HG02763 (cell line): ENCODE measurements around the gene UQCR11.

Experiments used
- ATAC-seq: cut with Tn5 transposase; IDR thresholded peaks from one replicate; pipeline ENCODE4 v1.9.1; 2021; ENCODE audit warnings: mild to moderate bottlenecking, moderate library complexity; ENCODE audit not compliant: unreplicated experiment

The UQCR11 gene

DNA sequence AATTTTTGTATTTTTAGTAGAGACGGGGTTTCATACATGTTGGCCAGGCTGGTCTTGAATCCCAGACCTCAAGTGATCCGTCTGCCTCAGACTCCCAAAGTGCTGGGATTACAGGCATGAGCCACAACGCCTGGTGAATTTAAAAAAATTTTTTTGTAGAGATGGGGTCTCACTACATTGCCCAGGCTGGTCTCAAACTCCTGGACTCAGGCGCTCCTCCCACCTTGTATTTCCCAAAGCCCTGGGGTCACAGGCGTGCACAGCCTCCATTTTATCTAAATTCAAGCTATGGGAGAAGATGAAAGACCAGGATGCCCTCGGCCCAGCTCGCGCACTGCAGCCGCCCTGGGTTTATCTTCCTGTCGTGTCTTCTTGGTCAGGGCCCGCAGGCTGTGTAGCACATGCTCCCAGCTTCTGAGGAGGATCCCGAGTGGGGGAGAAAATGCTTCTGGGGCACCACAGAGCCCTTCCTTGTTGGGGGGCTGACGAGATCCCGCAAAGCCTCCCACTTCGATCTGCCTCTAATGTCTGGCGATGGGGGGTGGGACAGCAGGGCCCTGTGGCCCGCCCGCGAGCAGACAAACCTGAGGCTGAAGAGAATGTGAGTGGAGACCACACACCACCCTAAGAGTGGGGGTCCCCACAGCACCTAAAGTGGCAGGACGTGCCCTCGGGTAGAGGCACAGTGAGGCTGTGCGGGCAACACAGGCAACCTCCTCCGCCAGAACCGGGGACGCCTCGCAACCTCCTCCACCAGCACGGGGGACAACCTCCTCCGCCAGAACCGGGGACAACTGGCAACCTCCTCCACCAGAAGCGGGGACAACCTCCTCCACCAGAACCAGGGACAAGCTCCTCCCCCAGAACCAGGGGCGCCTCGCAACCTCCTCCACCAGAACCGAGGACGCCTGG, 31.3 kb upstream of the UQCR11 start:
- ATAC-seq, result no peak

DNA sequence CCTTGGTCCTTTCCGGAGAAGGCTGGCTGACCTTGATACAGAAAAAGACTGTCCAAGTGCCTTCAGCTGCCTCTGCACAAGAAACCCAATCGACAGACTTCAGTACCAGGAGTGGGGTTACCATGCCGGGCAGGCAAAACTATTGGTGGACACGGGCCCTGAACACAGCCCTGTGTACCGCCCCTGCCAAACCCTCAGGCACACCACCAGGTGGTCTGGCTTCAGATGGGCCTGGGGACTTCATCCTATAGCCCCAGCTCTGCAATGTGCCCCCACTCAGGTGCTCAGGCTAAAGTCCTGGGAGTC, 29.6 kb upstream of the UQCR11 start:
- ATAC-seq, result no peak

- ATAC-seq, result no peak
These were observed 29.1 kb upstream of the UQCR11 start for GRCh38 chr19:1634242-1634937.

GRCh38 chr19:1633269-1633826, 28.1 kb upstream of the UQCR11 start:
- ATAC-seq, result no peak

- ATAC-seq, result no peak
These were observed 27.4 kb upstream of the UQCR11 start for GRCh38 chr19:1632462-1633268.

- ATAC-seq, result no peak
These were observed 26.4 kb upstream of the UQCR11 start for GRCh38 chr19:1631557-1632100.

DNA sequence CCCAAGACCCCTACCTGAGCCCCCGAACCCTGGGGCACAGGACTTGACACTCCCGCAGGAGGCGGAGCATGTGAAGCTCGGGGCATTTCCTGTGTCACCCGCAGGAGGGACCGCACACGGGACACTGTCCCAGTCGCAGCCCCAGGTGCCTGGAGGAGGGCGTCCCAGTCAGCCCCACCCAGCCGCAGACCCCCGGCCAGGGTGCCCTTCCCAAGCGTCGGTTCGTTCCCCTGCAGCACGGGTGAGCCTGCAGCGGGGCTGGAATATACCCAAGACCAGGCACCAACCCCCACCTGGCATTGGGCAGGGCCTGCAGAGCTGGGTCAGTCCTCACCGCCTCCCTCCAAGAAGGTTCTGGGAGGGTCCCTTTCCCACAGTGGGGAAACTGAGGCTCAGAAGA, 25.5 kb upstream of the UQCR11 start:
- ATAC-seq, result no peak

DNA sequence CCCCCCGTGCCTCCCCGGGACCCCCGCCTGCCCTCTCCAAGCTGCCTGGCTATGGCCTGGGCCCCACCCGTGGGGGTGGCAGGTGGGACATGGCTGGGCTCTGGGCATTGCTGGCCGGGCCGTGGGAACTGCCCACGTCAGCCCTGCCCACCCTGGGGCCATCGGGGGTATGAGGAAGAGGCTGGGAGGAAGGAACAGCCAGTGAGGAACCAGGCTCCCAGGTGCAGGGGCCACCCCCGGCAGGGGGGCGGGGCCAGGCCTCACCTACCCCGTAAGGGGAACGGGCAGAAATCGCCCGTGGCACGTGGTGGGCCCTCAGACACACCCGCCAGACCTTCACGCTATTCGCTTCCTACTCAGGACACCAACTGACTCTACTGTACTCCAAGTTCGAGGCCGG, 24.8 kb upstream of the UQCR11 start:
- no peak for ATAC-seq

DNA sequence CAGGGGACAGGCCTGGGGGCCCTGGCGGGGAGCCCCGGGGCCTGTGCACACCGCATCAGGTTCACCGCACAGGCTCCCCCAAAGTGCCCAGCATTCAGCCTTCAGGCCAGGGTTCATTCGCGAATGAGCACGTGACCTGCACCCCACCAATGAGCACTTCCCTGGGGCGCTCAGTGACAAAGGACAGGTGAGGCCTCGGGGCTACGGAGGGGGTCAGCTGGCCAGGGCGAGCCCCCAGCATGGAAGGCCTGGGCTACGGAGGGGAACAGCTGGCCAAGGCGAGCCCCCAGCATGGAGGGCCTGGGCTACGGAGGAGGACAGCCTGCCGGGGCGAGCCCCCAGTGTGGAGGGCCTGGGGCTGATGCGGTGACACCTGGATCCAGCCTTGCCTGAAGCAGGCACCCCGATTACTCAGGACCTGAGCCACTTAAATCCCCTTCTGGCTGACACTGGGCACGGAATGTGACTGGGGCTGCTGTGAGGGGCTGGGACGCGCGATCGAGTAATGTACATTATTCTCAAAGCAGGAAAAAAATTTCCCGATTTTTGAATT, 24.1 kb upstream of the UQCR11 start:
- ATAC-seq, result no peak

- no peak for ATAC-seq
These were observed 21.9 kb upstream of the UQCR11 start for GRCh38 chr19:1627194-1627593.

DNA sequence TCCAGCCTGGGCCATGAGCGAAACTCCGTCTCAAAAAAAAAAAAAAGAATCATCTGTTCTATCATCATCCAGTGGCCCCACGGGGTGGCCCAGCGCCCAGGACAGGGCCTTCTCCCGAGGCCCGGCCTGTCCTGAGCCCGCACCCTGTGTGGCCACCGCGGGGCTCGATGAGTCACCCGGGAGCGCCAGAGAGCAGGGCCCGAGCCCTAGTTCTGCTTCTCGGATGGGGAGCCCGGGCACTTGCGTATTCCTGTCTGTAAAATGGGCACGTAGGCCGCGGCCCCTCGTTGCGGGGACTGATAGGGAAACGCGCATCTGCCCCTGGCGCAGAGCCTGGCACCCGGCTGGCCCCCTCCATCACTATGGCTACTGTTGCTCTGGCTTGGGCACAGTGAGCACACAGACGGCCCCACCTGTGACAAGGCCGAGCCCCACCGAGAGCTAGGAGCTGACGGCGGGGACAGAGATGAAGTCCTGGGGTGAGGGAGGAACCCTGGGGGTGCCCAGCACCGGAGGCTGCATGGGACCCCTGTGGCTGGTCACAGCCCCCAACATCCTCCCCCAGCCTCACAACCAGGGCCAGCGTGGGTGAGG, 21.3 kb upstream of the UQCR11 start:
- ATAC-seq, result no peak

DNA sequence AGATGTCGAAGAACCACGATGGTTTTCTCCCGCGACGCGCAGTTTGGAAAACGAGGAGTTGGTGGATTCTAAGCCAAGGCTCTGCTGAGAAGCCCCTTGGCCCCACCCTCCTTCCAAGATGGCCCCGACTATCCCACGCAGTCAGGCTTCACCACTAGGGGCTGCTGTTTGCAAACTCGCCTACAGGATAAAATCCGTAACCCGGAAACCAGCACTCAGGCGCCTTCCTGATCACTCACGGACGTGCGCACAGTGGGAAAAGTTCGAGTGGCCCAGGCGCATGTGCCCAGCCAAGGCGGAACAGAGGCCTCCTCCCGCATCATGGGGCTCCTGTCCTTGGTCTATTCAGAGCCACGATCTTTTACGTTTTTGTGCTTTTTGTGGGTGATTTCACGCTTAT, 19.2 kb upstream of the UQCR11 start:
- no peak for ATAC-seq

GRCh38 chr19:1622541-1622940, 17.3 kb upstream of the UQCR11 start:
- no peak for ATAC-seq

DNA sequence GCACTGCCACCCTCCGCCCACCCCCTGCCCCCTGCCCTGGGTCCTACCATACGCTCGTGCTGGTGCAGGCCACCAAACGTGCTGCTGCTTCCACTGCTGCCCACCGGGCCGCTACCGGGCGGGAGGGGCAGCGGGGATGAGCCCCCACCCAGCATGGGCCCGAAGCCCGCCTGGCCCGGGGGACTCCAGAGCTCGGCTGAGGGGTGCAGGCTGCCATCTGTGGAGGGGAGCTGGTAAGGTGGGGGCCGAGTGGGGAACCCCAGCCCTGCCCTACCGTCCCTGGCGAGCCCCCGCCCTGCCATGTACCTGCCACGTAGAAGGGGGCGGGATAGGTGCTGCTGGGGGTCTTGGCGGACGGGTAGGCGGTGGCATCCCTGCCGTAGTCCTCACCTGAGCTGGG, 16.7 kb upstream of the UQCR11 start:
- ATAC-seq, result no peak

DNA sequence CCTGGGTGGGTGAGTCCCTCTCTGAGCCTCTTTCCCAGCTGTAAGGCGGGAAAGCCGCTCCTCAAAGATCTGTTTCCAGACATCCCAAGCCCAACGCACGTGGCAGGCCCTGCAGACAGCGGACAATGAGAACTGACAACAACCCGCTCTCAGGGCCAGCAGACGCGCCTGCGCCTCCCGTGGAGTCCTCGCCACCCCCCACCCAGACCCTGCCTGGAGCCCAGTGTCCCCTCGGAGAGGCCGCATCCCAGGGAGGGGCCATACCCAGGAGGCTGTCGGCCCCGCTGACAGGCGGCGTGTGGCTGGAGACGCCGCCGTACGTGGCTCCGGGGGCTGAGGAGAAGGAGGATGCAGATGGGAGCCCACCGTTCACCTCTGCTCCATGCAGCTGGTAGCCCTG, 16.3 kb upstream of the UQCR11 start:
- no peak for ATAC-seq

GRCh38 chr19:1621021-1621420, 15.8 kb upstream of the UQCR11 start:
- ATAC-seq, result no peak

DNA sequence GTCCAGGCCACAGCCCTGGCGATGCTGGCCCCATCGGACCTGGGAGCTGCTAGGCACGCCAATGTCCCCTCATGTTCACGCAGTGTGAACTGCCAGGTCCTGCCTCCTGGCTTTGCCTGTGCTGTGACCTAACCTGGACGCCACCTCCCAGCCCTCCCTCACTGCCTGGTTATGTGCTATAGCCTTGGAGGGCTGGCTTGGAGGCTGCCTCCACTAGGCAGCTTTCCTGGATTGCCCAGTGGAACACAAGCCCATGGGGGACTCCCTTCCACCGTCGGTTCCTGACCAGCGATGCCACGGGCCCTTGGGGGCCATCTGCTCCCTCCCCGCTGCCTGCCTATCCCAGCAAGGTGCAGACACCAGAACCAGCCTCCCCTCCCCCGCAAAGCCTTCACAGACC, 15.2 kb upstream of the UQCR11 start:
- no peak for ATAC-seq

GRCh38 chr19:1619703-1620102, 14.4 kb upstream of the UQCR11 start:
- ATAC-seq, result no peak

- ATAC-seq, result no peak
These were observed 13.8 kb upstream of the UQCR11 start for GRCh38 chr19:1619094-1619439.
